ENCODE measurements around the gene PID1.

PID1 gene

GRCh38 chr2:229009816-229010215 is 261.3 kb downstream of the PID1 start:
- no peak for DNase-seq (ENCODE audit: low read depth)

DNA sequence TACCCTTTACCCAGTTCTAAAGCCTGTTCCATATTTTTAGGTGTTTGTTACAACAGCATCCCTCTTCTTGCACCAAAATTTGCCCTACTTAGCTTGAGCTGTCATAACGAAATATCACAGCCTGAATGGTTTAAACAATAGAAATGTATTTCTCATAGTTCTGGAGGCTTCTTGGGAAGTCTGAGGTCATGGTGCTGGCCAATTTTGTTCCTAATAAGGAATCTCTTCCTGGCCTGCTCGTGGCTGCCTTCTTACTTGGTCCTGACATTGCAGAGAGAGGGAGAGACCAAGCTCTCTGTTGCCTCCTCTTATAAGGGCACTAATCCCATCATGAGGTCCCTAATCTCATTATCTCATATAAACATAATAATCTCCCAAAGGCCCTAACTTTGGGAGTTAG is 267.8 kb downstream of the PID1 start:
- no peak for DNase-seq (ENCODE audit: low read depth)

GRCh38 chr2:229001196-229001595 is 269.9 kb downstream of the PID1 start:
- no peak for DNase-seq (ENCODE audit: low read depth)

DNA sequence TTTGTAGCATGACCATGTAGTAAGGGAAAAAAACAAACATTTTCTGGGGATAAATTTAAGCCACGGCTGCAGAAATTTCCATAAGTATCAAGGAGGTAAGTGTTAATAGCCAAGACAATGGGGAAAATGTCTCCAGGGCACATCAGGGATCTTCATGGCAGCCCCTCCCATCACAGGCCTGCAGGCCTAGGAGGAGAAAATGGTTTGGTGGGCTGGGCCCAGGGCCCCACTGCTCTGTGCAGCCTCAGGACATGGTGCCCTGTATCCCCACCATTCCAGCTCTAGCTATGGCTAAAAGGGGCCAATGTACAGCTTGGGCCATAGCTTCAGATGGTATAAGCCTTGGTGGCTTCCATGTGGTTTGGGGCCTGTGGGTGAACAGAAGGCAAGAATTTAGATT is 271.8 kb downstream of the PID1 start:
- no peak for DNase-seq (ENCODE audit: low read depth)

DNA sequence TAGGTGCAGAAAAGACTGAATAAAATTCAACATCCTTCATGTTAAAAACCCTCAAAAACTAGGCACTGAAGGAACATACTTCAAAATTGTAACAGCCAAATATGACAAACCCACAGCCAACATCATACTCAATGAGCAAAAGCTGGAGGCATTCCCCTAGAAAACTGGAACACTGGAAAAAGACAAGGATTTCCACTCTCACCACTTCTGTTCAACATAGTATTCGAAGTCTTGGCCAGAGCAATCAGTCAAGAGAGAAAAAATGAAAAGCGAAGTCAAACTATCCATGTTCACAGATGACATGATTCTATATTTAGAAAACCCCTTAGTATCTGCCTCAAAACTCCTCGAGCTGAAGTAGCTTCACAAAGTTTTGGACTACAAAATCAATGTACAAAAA is 282.3 kb downstream of the PID1 start:
- no peak for DNase-seq (ENCODE audit: low read depth)

DNA sequence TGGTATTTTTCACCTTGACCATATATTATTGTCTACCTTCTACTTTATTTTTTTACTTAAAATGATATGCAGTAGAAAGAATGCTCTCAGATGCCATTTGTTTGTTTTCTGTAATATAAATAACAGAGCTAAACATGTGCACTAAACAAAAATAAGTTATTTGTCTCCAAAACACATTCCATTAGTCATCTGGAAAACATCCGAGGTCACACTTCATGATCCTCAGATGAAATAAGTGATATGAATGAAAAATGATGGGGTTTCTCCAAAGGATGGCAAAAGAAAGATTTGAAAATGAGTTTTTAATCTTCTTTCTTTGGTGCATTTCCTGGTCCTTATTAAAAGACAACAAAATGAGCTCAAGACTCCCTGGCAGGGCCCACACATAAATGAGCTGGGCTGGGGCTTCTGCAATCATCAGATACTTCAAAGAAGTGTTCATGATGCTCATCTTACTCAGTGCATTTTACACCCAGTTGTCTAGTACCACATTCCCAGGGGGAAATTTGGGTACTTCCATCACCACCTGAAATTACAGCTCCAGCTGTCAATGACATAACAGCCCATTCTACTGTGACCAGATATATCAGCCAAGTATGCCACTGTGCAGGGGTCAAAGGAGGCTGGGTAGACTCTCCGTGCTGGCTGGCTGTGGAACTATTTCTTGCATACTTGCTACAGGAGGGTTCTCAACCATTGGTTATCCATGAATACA is 283.5 kb downstream of the PID1 start:
- DNase-seq (ENCODE audit: low read depth): no peak

DNA sequence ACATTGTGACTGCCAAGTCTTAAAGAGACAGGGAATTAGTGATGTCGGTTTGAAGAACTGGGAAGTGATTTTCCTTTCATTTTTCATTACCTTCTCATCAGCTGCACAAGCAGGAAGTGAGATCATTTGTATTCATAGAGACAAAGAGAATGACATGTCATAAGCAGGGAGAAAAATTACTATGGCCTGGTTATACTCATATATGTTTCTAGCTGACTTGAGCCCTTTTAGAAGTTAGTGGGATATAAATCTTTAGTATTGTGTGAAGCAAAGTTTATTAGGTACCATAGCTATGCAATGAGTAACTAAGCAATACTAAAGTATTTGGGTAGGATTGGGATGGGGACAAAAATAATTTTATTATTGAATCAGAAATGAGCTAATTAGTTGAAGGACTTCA is 284.1 kb downstream of the PID1 start:
- no peak for DNase-seq (ENCODE audit: low read depth)

- no peak for DNase-seq (ENCODE audit: low read depth)
These were observed 287.4 kb downstream of the PID1 start for GRCh38 chr2:228983700-228984099.

DNA sequence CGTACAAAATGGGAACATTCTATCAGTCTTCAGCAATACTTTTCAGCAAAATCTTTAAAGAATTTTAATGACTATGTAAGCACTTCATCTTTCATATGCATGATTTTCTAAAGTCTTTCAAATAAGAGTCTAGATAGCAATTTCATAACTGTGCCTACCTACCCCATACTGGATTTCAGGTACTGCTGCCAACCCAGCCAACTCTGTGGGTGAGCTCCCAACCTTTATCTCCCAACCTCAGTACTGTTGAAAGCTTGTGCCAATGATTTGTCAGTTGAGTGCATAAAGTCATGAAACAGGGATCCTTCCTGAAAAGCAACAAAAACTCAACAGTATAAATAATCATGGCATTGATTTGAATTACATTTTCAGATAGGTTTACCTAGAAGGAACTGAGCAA is 296.9 kb downstream of the PID1 start:
- DNase-seq (ENCODE audit: low read depth): no peak
